GM11168 (cell line): ENCODE measurements around the gene AQP12A.
"Not testable (repeated sequence)": the region's sequence is repeated elsewhere in the genome, so short reads cannot be mapped to it uniquely, and the experiment has no call there.

Source experiments
- in situ Hi-C: fragments of 300-500 bp; cut with MboI; formaldehyde crosslinking; loops from one replicate; pipeline ENCODE4 v1.12.0; 2022; ENCODE audit warnings: low sequenced_read_pairs; ENCODE audit not compliant: unreplicated experiment

AQP12A gene

GRCh38 chr2:240691631-240692420 lies at the start of gene AQP12A:
TSS of gene AQP12A (plus strand) at chr2:240691866. CDS start at chr2:240691914, 48 bp downstream.
- in situ Hi-C loops: not testable (repeated sequence)

- in situ Hi-C loops: no loop called here
Observed at GRCh38 chr2:240642061-240642805, 49.4 kb upstream of the AQP12A start.

GRCh38 chr2:240642806-240643092 lies 48.9 kb upstream of the AQP12A start:
- in situ Hi-C loops: no loop called here

DNA sequence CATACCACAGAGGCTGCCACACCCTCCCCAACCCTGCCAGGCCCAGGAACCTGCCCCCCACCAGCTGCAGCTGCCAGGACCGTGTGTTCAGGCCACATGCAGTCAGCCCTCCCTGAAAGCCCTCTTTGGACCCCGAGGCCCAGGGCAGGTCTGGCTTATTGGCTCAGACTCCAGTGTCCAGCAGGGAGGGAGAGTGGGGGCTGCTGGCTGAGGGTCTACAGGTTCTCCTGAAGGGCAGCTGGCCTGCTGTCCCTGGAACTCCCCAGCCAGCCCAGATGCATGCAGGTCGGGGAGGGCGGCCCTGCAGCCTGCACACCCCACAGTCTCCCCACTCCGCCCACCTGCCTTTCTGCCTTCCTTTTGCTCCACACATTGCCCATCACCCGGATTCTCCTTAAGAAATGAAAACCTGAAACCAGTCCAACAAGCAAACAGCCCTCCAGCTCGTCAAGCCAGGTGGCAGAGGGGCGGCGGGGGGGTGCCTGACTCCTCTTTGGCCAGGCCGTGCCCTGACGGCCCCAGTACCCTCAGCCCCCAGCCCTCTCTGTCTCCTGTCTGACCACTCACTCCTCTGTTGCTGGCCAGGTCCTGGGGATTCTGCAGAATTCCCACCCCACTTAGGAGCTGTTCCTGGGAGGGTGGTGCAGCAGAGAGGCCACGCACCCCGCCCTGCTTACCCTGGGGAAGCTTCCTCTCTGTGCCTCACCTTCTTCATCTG lies 48.4 kb upstream of the AQP12A start:
- in situ Hi-C loops: no loop called here

- in situ Hi-C loops: no loop called here
Observed at GRCh38 chr2:240643811-240644150, 47.9 kb upstream of the AQP12A start.

GRCh38 chr2:240644171-240644651 lies 47.5 kb upstream of the AQP12A start:
- in situ Hi-C loops: no loop called here

- in situ Hi-C loops: no loop called here
Observed at GRCh38 chr2:240644859-240645301, 46.8 kb upstream of the AQP12A start.

- in situ Hi-C loops: no loop called here
Observed at GRCh38 chr2:240645346-240645745, 46.3 kb upstream of the AQP12A start.

- in situ Hi-C loops: no loop called here
Observed at GRCh38 chr2:240645801-240646175, 45.9 kb upstream of the AQP12A start.

GRCh38 chr2:240646176-240646899 lies 45.3 kb upstream of the AQP12A start:
- in situ Hi-C loops: no loop called here

- in situ Hi-C loops: no loop called here
Observed at GRCh38 chr2:240646900-240647502, 44.7 kb upstream of the AQP12A start.

GRCh38 chr2:240647503-240648154 lies 44.0 kb upstream of the AQP12A start:
- in situ Hi-C loops: no loop called here

- in situ Hi-C loops: no loop called here
Observed at GRCh38 chr2:240648155-240648649, 43.5 kb upstream of the AQP12A start.

DNA sequence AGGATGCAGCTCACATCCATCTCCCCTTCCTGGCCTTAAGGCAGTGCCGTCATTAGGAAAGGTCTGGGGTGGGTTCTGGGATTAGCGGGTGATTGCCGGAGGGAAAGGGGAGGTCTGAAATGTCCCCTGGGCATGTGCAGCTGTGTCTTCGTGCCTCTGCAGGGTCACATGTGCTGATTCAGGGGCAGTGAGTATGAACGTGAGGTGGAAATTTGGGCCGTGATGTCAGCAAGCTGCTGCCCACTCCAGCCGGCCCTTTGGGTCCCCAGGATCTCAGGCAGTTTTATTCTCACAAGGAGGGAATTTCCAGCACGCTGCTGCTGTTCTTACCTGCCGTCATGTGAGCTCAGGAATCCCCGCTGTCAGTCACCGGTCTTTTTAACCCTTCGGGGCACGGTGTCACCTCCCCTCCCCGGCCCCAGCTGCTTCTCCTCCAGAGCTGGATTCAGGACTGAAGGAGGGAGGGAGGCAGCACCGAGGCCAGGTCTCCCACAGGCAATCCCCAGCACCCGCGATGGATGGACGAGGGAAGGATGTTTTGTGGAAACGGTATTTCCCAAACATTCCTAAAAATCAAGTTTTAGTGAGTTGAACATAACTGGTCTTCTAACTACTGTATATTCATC lies 42.9 kb upstream of the AQP12A start:
- in situ Hi-C loops: no loop called here

GRCh38 chr2:240649331-240649730 lies 42.3 kb upstream of the AQP12A start:
- in situ Hi-C loops: no loop called here

- in situ Hi-C loops: no loop called here
Observed at GRCh38 chr2:240650254-240650965, 41.3 kb upstream of the AQP12A start.

GRCh38 chr2:240651185-240651584 lies 40.5 kb upstream of the AQP12A start:
- in situ Hi-C loops: no loop called here
